ENCODE results near the gene GNAO1. TPM values are rescaled to one million over a fixed set of nuclear protein-coding genes. Genes with fewer than 3 reads are reported as not detected.

Gene GNAO1
- total and polyA plus RNA-seq, 9 of the 15 experiments (the other 6 are each of a cell fraction or from before 2014, with no cell fraction given): 0.07 to 0.42 (median 0.08) TPM; not detected in 5

GRCh38 chr16:56277075-56277474 is 85.8 kb downstream of the GNAO1 start:
- POLR2A ChIA-PET: interaction anchor here (0.5 to 1.8 kb wide), 3 partner anchors 12 to 1556 kb away, joined by 3 to 6 read pairs (median 3); no protein-coding TSS in a partner anchor

More at GRCh38 chr16:56277075-56277474, 85.8 kb downstream of the GNAO1 start:
- Histone ChIP-seq H3K9me1 (ENCODE audit: control insufficient read depth, insufficient read depth, low read length) (no peaks in the 10 kb centered on the region), H3K4me1 (replicated peaks in 1 of 2; ENCODE audit: control insufficient read depth in 2 of 2, insufficient read depth in 2 of 2, low read length in 2 of 2) (peaks cover 15 to 30% of the 10 kb centered on the region in 2 experiments), H3K27me3 (ENCODE audit: control insufficient read depth in 2 of 2, insufficient read depth in 2 of 2, low read length in 2 of 2) (no peaks in the 10 kb centered on the region), H3K36me3 (ENCODE audit: control insufficient read depth, insufficient read depth, low read length) (no peaks in the 10 kb centered on the region), H3K4me2 (ENCODE audit: insufficient read depth, low read length) (no peak overlapping the region), H3K27ac (ENCODE audit: extremely low read depth, low read depth, low read length) (no peak overlapping the region), H3K79me2 (ENCODE audit: control insufficient read depth, insufficient read depth, low read length) (no peaks in the 10 kb centered on the region), H3K9me3 (replicated peaks; ENCODE audit: control insufficient read depth, insufficient read depth, low read depth, low read length) (0 out of 2 replicates have a peak, but pooled peaks cover 2% of the 10 kb centered on the region), H4K20me1 (replicated peaks; ENCODE audit: control insufficient read depth, insufficient read depth, low read length) (no peaks in the 10 kb centered on the region), H3K9ac (ENCODE audit: insufficient read depth in 1 of 2, low read depth in 2 of 2, low read length in 2 of 2) (no peak overlapping the region), H2AFZ (ENCODE audit: low read depth, low read length) (no peak overlapping the region), H3K4me3 (no peak overlapping the region)
- intact Hi-C loops (cut with micrococcal nuclease): no loop called here
- ATAC-seq (no peak), FAIRE-seq (no peak), DNase-seq (ENCODE audit: extremely low read depth in 1 of 4, low spot score in 3 of 4) (no peak)
- BruUV-seq (replicated peaks): no TSS peak
- WGBS (ENCODE audit: insufficient coverage, low coverage, missing lambda C conversion rate): 52% methylated on average over 5 of the region's 5 CpGs
- CTCF ChIA-PET (ENCODE audit: low intra/inter-chr PET ratio): no interaction called here
- in situ Hi-C loops (cut with MboI): no loop called here
- no peak for TF ChIP-seq E2F1 (CRISPR knock-in tag; IDR thresholded peaks at IDR 0.05)
- TF ChIP-seq GTF2E2 (tag; IDR thresholded peaks at IDR 0.05): no peak
- TF ChIP-seq ZNF224 (CRISPR knock-in tag; IDR thresholded peaks at IDR 0.05): no peak
- TF ChIP-seq L3MBTL2 (IDR thresholded peaks at IDR 0.05): no peak
- TF ChIP-seq ZNF699 (CRISPR knock-in tag; IDR thresholded peaks at IDR 0.05; ENCODE audit: insufficient replicate concordance): no peak
- 0 out of 4 replicates have a peak, but pooled peaks of 1 of the 2 experiments have one; percentile 5 for TF ChIP-seq RAD21 (CRISPR knock-in tag; conservative IDR thresholded peaks at IDR 0.05 in 1 of 2, IDR thresholded peaks at IDR 0.05 in 1 of 2)
- TF ChIP-seq ZNF277 (CRISPR knock-in tag; IDR thresholded peaks at IDR 0.05; ENCODE audit: borderline replicate concordance): no peak
- TF ChIP-seq FOXK1 (CRISPR knock-in tag; IDR thresholded peaks at IDR 0.05; ENCODE audit: borderline replicate concordance): no peak
- no peak for TF ChIP-seq TCF3 (CRISPR knock-in tag; IDR thresholded peaks at IDR 0.05)
- peak in 2 of 3 experiments; percentile 31 to 42; a peak in 3 of 6 replicates for TF ChIP-seq CTCF (IDR thresholded peaks at IDR 0.05 in 2 of 3, conservative IDR thresholded peaks at IDR 0.05 in 1 of 3; ENCODE audit: insufficient read depth in 2 of 3, low read depth in 1 of 3, low read length in 3 of 3)
- TF ChIP-seq MYNN (IDR thresholded peaks at IDR 0.05): no peak
- TF ChIP-seq MYNN (CRISPR knock-in tag; IDR thresholded peaks at IDR 0.05): no peak
- no peak for TF ChIP-seq ETS1 (conservative IDR thresholded peaks at IDR 0.05; ENCODE audit: control insufficient read depth, low read depth, low read length)
- TF ChIP-seq ZNF165 (CRISPR knock-in tag; IDR thresholded peaks at IDR 0.05; ENCODE audit: borderline replicate concordance): no peak
- no peak for TF ChIP-seq ZNF431 (CRISPR knock-in tag; IDR thresholded peaks at IDR 0.05)
- TF ChIP-seq ZNF316 (IDR thresholded peaks at IDR 0.05): peak; percentile 16; the same call in 1 of the 2 replicates
- no peak for TF ChIP-seq IFI16 (CRISPR knock-in tag; IDR thresholded peaks at IDR 0.05)
